ENCODE measurements around the gene BABAM2. TPM values are rescaled to one million over a fixed set of nuclear protein-coding genes. Genes with fewer than 3 reads are reported as not detected.
A peak's percentile ranks its signal among the peaks of the same experiment; 100 is the strongest.
"Not testable (repeated sequence)": the region's sequence is repeated elsewhere in the genome, so short reads cannot be mapped to it uniquely, and the experiment has no call there.

The BABAM2 gene
- polyA plus RNA-seq (ENCODE audit: insufficient read length in 3 of 3): 10 to 100 TPM; 49.0 to 54.2 (median 52.6) TPM
- long read RNA-seq, donor 1, transcript BABAM2-204 (12 exons, 1,657 nt): major isoform, 6 of 16 reads
- long read RNA-seq, donor 1, partial matches to known transcripts: 7 of 16 reads
- long read RNA-seq, donor 1, other reads (novel, unspliced or antisense): 0 of 16 reads
- long read RNA-seq, donor 2, transcript BABAM2-204 (12 exons, 1,657 nt): major isoform, 10 of 35 reads
- long read RNA-seq, donor 2, transcript BABAM2-202 (13 exons, 1,852 nt): minor isoform, 6 of 35 reads
- long read RNA-seq, donor 2, partial matches to known transcripts: 17 of 35 reads
- long read RNA-seq, donor 2, other reads (novel, unspliced or antisense): 0 of 35 reads
- long read RNA-seq, donor 3, transcript BABAM2-204 (12 exons, 1,657 nt): major isoform, 9 of 11 reads
- long read RNA-seq, donor 3, partial matches to known transcripts: 0 of 11 reads
- long read RNA-seq, donor 3, other reads (novel, unspliced or antisense): 0 of 11 reads
- long read RNA-seq, donor 4, transcript BABAM2-204 (12 exons, 1,657 nt): major isoform, 13 of 32 reads
- long read RNA-seq, donor 4, partial matches to known transcripts: 13 of 32 reads
- long read RNA-seq, donor 4, other reads (novel, unspliced or antisense): 0 of 32 reads
- long read RNA-seq, donor 5, partial matches to known transcripts: 0 of 5 reads
- long read RNA-seq, donor 5, other reads (novel, unspliced or antisense): 0 of 5 reads
- long read RNA-seq, donor 6, transcript BABAM2-204 (12 exons, 1,657 nt): major isoform, 6 of 8 reads
- long read RNA-seq, donor 6, partial matches to known transcripts: 0 of 8 reads
- long read RNA-seq, donor 6, other reads (novel, unspliced or antisense): 0 of 8 reads
- long read RNA-seq, donor 7, transcript BABAM2-204 (12 exons, 1,657 nt): major isoform, 14 of 17 reads
- long read RNA-seq, donor 7, partial matches to known transcripts: 0 of 17 reads
- long read RNA-seq, donor 7, other reads (novel, unspliced or antisense): 0 of 17 reads
- long read RNA-seq, donor 8, partial matches to known transcripts: 0 of 3 reads
- long read RNA-seq, donor 8, other reads (novel, unspliced or antisense): 0 of 3 reads
- long read RNA-seq, donor 9, transcript BABAM2-204 (12 exons, 1,657 nt): major isoform, 11 of 32 reads
- long read RNA-seq, donor 9, partial matches to known transcripts: 15 of 32 reads
- long read RNA-seq, donor 9, other reads (novel, unspliced or antisense): 0 of 32 reads
- long read RNA-seq, donor 10, transcript BABAM2-204 (12 exons, 1,657 nt): major isoform, 8 of 17 reads
- long read RNA-seq, donor 10, partial matches to known transcripts: 6 of 17 reads
- long read RNA-seq, donor 10, other reads (novel, unspliced or antisense): 0 of 17 reads
- long read RNA-seq, donor 11, transcript BABAM2-204 (12 exons, 1,657 nt): major isoform, 5 of 15 reads
- long read RNA-seq, donor 11, partial matches to known transcripts: 7 of 15 reads
- long read RNA-seq, donor 11, other reads (novel, unspliced or antisense): 0 of 15 reads
- long read RNA-seq, donor 12, transcript BABAM2-204 (12 exons, 1,657 nt): major isoform, 17 of 28 reads
- long read RNA-seq, donor 12, partial matches to known transcripts: 6 of 28 reads
- long read RNA-seq, donor 12, other reads (novel, unspliced or antisense): 0 of 28 reads
- long read RNA-seq, donor 13, partial matches to known transcripts: 15 of 20 reads
- long read RNA-seq, donor 13, other reads (novel, unspliced or antisense): 0 of 20 reads
- long read RNA-seq, donor 14: 0 reads
- long read RNA-seq, donor 15, transcript BABAM2-204 (12 exons, 1,657 nt): major isoform, 14 of 18 reads
- long read RNA-seq, donor 15, partial matches to known transcripts: 0 of 18 reads
- long read RNA-seq, donor 15, other reads (novel, unspliced or antisense): 0 of 18 reads
- long read RNA-seq, donor 16, transcript BABAM2-204 (12 exons, 1,657 nt): major isoform, 6 of 15 reads
- long read RNA-seq, donor 16, partial matches to known transcripts: 6 of 15 reads
- long read RNA-seq, donor 16, other reads (novel, unspliced or antisense): 0 of 15 reads

DNA sequence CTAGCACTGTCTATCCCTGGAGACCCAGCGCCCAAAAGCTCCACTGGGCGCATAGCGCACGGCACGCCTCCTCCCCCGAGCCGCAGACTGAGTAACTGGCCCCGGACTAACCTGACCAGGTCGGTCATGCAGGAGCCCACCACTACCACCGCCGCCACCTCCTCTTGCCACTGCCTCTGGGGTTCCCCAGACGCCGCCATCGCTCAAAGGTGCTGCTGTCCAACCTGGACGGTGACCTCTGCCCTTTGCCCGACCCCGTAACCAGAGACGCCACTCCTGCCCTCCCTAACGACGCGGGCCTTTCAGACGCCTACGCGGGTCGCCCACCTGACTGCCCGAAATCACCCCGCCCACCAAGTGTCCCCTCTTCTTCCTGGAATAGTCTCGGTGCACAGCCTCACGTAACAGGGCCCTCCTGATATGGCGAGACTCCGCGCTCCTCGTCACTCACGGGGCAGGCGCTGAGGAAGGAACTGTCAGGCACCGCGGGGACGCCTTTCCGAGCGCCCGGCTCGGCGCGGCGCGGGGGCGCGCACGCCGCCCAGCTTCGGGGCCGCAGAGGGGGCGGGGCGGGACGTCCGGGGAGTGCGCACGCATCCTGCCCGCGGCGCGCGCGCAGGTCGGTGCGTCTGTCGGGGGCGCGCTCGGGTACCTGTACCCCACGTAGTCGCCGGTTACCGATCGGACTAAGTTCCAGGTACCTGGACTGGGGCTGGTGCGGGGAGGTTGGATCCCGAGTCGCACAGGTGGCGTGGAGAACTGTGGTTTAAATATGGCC is at the start of gene BABAM2, which contains the start of gene RBKS:
Gene BABAM2 (plus strand): TSS at position 584 of the 778 bp plus-strand sequence. CDS start 3,828 bp downstream, outside the sequence.
Gene RBKS (minus strand): TSS at position 242 of the 778 bp plus-strand sequence. CDS start 42 bp downstream, at position 200.
- peak; percentile 87 for DNase-seq

DNA sequence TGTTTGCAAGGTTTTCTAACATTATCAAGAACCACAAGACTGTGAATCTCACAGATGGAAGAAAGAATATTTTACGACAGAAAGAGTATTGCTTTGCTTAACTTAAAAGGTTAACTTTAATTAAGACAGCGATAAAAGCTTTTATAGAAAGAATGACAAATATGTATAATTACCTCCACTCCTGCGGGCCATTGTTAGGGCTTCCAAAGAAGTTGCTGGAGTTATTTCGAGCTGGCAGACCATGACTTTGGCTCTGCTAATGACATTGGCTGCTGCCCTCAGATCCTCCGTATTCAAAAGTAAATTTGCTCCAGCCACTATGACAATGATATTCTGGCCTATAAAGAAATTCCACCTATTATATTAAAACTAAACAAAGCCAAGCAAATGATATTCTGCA is 47.6 kb upstream of the BABAM2 start:
- no peak for DNase-seq

DNA sequence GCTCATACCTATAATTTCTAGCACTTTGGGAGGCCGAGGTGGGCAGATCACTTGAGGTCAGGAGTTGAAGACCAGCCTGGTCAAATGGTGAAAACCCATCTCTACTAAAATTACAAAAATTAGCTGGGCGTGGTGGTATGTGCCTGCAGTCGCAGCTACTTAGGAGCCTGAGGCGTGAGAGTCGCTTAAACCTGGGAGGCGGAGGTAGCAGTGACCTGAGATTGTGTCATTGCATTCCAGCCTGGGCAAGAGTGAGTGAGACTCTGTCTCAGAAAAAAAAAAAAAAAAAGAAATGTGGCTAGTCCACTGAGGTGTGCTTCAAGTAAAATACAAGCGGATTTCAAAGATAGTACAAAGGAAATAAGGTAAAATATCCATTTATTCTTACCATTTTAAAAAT is 46.5 kb upstream of the BABAM2 start:
- DNase-seq: no peak

DNA sequence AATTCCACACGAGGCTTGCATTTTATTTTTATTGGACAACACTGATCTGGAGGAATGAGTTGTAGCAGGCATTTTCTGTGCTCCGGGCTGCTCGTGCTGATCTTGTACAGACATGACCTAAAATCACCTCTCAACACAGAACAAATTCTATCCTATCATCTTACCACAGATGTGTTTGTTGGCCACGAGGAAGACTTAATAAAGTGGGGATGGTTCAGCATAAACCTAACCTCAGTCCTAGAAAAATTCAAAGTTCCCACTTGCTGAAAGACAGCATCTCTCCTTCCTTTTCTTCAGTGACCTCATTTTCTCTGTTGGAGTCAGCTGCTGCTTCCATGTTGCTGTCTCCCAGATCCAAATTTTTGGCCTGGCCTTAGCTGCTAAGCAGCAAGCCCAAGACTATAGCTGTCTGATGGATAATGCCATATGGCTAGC is 45.7 kb upstream of the BABAM2 start:
- DNase-seq: no peak

DNA sequence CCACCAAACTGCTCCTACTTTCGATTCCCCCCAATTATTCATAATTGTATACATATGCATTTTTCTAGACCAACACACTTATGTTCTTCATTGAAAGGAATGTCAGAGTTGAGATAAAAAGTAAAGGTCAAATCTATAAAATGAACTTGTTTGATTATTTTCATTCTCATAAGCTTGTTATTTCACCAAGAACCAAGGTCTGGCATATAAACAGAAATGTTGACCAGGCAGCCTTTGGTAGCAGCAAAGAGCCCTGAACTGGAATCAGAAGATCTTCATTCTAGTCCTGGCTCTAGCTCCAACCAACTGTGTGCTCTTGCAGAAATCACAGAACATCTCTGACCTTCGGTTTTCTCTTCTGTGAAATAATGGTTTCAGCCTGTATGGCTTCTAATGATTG is 43.2 kb upstream of the BABAM2 start:
- DNase-seq: no peak

DNA sequence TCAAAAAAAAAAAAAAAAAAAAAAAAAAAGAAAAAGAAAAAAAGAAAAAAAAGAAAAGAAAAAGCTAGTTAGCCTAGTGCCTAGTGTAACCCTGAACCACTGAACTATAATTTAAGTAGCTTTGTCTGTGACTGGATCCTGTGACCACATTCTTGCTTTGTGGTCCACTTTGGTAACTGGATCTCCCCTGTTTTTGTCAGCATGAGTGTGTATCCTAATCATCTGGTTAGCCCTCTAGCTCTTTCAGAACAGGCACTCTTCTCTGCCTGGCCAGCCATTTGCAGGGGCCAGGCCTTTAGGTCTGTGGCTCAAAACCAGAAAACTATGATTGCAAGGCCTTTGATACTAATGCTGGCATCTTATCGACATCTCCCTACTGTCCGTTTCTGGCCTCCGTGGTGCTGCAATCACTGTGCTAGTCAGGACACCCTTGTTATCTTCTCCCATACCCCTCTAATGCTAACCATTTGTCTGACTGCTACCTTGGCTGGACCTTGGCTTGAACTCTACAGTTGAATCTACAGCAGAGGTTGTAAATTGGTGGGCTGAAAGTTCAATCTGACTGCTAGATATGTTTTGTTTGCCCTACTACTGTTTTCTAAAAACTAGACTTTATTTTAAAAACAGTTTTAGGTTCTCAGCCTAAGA is 40.8 kb upstream of the BABAM2 start:
- DNase-seq: no peak

DNA sequence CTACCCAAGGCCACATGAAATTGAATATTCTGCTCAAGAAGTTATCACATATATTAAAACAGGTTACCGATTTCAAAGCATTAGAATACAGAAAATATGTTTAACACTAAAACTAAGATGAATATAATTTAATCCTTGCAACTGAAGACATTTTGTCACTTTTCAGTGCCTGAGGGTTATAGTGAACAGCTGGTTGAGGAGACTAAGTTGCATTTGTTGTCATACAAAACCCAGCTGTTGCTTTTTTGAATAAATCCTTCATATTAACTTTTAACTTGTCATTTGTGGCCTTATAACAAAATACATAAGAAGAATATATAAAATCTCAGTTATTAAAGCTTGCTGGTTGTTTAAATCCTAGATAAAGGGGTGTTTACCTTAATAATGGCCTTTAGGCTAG is 37.8 kb upstream of the BABAM2 start:
- DNase-seq: no peak

DNA sequence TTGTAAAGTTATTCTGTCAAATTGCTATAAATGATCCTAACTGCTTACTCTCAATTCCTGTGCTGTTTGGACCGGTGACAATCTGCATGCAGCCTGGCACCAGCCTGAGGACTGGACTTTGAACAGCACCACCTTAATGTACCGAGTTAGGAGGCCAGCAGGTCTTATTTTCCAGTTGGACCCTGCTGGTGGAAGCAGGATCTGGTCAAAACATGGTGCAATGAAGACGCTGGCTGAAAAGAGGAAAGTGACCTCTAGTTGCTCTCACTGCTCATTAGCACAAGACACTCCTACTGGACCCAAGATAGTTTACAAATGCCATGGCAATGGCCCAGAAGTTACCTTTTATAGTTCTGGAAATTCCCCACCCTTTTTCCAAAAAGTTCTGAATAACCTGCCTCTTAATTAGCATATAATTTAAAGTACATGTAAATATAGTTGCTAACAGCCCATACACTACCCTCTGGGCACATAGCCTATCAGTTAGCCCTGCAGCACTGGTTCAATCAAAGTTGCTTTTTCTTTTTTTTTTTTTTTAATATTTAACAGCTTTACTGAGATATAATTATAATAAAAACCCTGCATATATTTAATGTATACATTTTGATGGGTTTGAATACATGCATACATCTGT is 36.2 kb upstream of the BABAM2 start:
- no peak for DNase-seq

DNA sequence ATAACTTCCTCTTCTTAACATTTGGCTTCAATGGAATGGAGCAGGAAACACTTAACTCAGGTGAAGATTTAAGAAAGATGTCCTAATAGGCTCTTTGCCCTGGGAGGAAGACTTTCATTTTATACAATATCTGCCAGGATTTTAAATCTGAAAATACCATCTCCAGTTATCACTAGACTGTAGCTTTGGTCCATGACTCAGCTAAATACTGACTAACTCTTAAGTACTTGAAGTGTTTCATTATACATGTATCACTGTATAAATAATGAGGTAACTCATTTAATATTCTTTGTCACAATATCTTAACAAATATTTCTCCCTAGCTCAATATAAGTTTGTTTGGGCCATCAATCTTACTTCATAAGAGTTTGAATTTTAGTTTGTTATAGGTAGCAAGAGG is 35.1 kb upstream of the BABAM2 start:
- DNase-seq: no peak

DNA sequence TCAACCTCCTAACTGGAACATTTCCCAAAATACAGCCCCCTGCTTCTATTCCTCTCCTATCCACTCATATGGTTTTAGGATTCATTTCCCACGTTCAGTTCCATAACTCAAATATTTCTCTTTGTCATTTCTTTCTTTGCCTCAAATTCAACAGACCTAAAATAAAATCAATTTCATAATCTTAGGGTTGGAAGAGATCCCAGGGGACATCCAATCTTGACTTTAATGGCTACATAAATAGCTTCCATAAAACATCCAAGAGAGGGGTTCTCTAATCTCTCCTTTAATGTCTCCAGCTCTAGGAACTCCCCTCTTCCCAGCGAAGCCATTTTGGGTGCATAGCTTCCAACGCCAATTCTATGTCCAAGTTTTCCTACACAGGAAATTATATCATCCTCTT is 34.1 kb upstream of the BABAM2 start:
- DNase-seq: no peak

DNA sequence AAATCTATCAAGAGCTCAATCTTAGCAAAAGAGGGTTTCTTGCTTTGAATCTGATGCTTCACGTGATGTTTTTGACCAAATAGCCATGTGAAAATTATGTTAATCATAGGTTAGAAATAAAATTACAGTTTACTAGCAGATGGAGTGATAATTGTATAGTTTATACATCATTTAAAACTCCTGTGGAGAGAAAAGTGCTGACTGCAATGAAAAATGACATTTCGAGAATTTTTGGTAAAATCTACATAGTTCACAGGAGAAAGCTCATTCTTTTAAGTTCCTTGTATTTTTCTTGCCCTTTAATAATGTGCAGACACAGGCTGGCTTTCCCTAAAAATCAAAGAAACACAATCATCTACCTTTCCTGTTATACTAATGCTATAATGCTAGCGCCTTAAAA is 33.6 kb upstream of the BABAM2 start:
- DNase-seq: no peak

DNA sequence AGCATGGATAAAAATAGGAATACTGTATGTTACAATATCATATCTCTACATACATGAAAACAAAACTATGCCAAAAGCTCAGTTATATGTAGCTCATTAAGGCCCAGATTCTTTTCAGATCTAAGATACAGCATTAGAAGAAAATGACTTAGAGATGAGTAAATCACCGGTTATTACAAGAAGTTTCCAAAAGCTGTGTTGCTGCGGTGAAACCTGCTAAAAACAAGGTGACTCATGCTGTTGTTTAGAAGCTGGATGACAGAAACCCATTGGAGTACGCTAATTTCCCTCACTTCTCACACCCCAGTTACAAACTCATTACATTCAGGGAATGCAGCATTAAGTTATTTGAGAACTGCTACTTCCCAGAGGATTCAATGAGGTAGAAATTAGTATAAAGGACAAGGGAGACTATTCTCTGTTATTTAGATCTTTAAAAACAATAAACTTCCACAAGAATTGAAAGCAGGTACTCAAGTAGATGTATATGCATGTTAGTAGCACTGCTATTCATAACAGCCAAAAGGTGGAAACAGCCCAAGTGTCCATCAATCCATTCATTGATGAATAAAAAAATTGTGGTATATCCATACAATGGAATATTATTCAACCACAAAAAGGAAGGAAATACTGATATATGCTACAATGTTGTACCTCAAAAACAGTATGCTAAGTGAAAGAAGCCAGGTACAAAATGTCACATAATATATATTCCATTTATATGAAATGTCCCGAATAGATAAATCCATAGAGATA is 32.9 kb upstream of the BABAM2 start:
- DNase-seq: no peak

DNA sequence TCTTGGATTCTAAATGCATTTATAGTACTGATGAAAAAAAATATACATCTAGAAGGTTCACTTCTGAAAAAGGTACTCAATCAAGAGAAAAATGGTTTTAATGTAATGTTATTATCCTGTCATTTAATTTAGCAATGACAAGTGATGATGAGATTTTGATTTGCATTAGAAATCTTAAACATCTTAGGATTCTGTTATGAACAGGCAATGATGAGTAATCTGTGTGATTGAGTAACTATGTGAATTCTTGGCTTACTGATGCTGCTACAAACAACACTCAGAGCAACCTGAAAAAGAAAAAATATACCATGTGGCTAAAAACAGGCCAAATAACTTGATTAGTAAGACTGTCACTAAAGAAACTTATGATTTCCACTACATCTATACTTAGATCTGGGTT is 30.4 kb upstream of the BABAM2 start:
- no peak for DNase-seq

DNA sequence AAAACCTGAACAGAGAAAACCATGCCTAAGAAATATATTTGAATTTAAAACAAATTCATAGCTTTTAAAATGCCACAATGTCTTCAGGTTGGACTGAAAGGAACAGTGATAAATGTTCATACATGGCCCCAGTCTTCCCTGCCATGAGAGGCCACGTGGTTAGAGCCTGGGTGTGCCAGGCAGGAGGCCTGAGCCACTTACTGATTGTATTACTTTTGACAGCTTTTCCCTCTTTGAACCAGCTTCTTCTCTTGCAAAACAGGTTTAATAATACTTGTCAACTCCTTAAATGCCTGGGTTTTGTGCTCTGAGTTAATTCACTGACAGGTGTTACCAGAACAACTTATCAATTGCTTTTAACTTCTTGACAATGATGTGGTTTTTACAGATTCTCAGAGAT is 27.4 kb upstream of the BABAM2 start:
- DNase-seq: no peak

DNA sequence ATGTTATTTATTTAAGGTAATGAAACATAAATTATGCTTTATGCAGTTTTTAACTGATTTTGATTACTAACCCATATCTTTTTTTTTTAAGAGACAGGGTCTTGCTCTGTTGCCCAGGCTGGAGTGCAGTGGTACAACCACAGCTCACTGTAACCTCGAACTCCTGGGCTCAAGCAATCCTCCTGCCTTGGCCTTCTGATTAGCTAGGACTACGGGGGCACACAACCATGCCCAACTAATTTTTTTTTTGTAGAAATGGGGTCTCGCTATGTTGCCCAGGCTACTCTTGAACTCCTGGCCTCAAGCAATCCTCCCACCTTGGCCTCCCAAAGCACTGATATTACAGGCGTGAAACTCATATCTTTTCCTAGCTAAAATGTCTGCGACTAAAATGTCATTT is 26.6 kb upstream of the BABAM2 start:
- not testable (repeated sequence) for DNase-seq

DNA sequence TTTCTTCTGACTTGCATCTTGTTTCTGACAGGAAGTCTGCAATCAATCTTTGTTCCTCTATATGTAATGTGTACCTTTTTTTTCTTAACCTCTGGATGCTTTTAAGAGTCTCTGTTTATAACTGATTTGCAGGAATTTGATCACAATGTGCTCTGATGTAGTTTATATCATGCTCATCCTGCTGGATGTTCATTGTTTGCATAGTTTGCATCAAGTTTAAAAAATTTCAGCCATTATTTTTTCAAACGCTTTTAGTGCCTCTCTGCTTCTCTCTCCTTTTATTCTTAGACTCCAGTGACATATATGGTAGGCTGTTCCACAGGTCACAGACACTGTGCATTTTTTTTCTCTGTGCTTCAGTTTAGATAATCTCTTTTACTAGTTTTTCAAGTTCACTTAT is 24.3 kb upstream of the BABAM2 start:
- DNase-seq: no peak

DNA sequence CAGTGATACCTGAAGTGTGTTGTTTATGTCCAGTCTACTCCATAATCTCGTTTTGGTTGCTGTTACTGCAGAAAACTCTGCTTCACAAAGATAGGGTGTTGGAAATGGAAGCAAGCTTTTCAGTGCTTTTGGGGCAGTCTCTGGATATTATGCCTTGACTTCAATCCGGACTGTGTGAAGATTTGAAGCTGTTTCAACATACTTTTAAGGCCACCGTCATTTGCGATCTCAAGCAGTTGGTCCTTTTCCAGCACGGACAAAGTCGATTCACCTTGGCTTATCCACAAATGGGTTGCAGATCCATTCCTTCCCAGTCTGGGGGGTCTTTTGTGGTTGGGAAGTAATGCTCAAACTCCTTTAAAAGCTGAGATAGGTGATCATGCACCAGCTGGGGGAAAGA is 20.8 kb upstream of the BABAM2 start:
- no peak for DNase-seq

DNA sequence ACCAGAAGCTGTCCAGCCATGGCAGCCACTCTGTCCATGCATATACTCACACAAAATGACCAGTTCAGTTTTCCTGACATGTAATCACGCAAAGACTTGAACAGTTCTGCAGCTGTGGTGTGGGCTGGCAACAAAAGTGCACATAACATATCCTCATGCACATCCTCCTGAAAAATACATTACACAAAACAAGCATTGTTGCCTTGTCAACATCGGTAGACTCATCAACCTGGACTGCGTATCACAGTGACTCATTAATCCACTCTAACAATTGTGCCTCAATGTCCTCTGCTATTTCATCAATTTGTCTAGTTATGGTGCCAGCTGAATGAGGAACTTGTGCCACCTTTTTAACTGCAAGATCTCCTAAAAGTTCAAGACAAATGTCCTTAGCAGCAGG is 19.8 kb upstream of the BABAM2 start:
- no peak for DNase-seq
